ENCODE results near the gene IGF2R.

- TF ChIP-seq CTCF (IDR thresholded peaks at IDR 0.05), result no peak
- TF ChIP-seq POLR2A (IDR thresholded peaks at IDR 0.05), result no peak
These were observed 161.2 kb downstream of the IGF2R start for GRCh38 chr6:160129881-160130615.
